Endothelial cell of umbilical vein (primary cell): ENCODE results near the gene CHCHD5.

Source experiments
- CTCF ChIP-seq, 2 donors: IDR thresholded peaks; 1 replicate in 1 of 2; 2 replicates in 1 of 2; pipeline ENCODE4 v1.5.1; 2011; ENCODE audit warnings: low read length in 2 of 2, mild to moderate bottlenecking in 2 of 2, moderate library complexity in 2 of 2, control low read depth in 1 of 2, inconsistent platforms in 1 of 2, low read depth in 1 of 2; ENCODE audit not compliant: insufficient read depth in 1 of 2; ENCODE audit errors: extremely low read depth in 1 of 2
- EZH2 ChIP-seq: IDR thresholded peaks from 2 replicates; pipeline ENCODE4 v1.6.1; 2012; ENCODE audit warnings: borderline replicate concordance, low read depth, mild to moderate bottlenecking, moderate library complexity, low read length, inconsistent platforms; ENCODE audit not compliant: severe bottlenecking
- FOS ChIP-seq: IDR thresholded peaks from 2 replicates; pipeline ENCODE4 v1.6.1; 2011; ENCODE audit warnings: mild to moderate bottlenecking, low read length, moderate library complexity, borderline replicate concordance; ENCODE audit not compliant: insufficient read depth
- JUN ChIP-seq: IDR thresholded peaks from 2 replicates; pipeline ENCODE4 v1.6.1; 2011; ENCODE audit warnings: borderline replicate concordance, low read depth; ENCODE audit not compliant: insufficient read length, insufficient read depth
- MAX ChIP-seq: IDR thresholded peaks from 2 replicates; pipeline ENCODE4 v1.6.1; 2011; ENCODE audit not compliant: insufficient read depth, insufficient read length
- POLR2A ChIP-seq: IDR thresholded peaks from 2 replicates; pipeline ENCODE4 v1.6.1; 2012; ENCODE audit warnings: low read depth, mild to moderate bottlenecking, control low read depth, low read length
- POLR2AphosphoS5 ChIP-seq: IDR thresholded peaks from 2 replicates; pipeline ENCODE4 v1.6.1; 2012; ENCODE audit warnings: low read depth, mild to moderate bottlenecking, control low read depth, low read length, moderate library complexity; ENCODE audit not compliant: insufficient read depth

- TF ChIP-seq FOS (no peak), CTCF (IDR thresholded peaks at IDR 0.05; ENCODE audit: extremely low read depth in 1 of 2, insufficient read depth in 1 of 2, low read depth in 1 of 2, low read length in 2 of 2) (no peak), JUN (no peak), POLR2A (no peak), MAX (no peak), POLR2AphosphoS5 (no peak), EZH2 (no peak)
Observed at GRCh38 chr2:112588611-112589045, 4.2 kb downstream of the CHCHD5 start.
